IMR-90 (cell line): ENCODE measurements around the gene PM20D2. TPM values are rescaled to one million over a fixed set of nuclear protein-coding genes. Genes with fewer than 3 reads are reported as not detected.

Experiments used
- ATAC-seq: fragments of 200-7000 bp; cut with Tn5 transposase; 2 replicates; pipeline ENCODE4 v1.9.1; 2020; ENCODE audit warnings: low read depth, mild to moderate bottlenecking, moderate library complexity
- BruUV-seq: library from RNA; stranded (reverse); fragments of 400-500 nt; replicated peaks from 2 replicates; lab custom pipeline; 2021; lab: Mats Ljungman, UMichigan
- CTCF ChIA-PET: fragments of 300-600 bp; formaldehyde crosslinking; extraction: SDS; loops from one replicate; lab custom pipeline; 2021; ENCODE audit warnings: antibody characterized with exemption; lab: Yijun Ruan, JAX
- POLR2A ChIA-PET: fragments of 300-600 bp; sonication (Branson Sonifier 250); formaldehyde crosslinking; loops from one replicate; lab custom pipeline; 2022; ENCODE audit warnings: antibody characterized with exemption; ENCODE audit not compliant: unreplicated experiment; lab: Charles Lee
- DNase-seq: peaks from one replicate; pipeline ENCODE4 v3.0.0; 2013
- H2AFZ ChIP-seq: replicated peaks from 2 replicates; pipeline ENCODE3; 2013; ENCODE audit warnings: low read length, mild to moderate bottlenecking; ENCODE audit not compliant: poor library complexity
- H2AK5ac ChIP-seq: 2 replicates; pipeline ENCODE4 v1.6.1; 2013; ENCODE audit warnings: low read depth, low read length, inconsistent platforms
- H2AK9ac ChIP-seq: replicated peaks from 2 replicates; pipeline ENCODE3; 2013; ENCODE audit warnings: mild to moderate bottlenecking, low read depth, low read length, moderate library complexity; ENCODE audit not compliant: poor library complexity
- H2BK120ac ChIP-seq: 2 replicates; pipeline ENCODE4 v1.6.1; 2013; ENCODE audit warnings: low read depth, low read length, inconsistent platforms
- H2BK15ac ChIP-seq: 3 replicates; pipeline ENCODE4 v1.6.1; 2013; ENCODE audit warnings: low read depth, low read length, inconsistent platforms
- H2BK20ac ChIP-seq: 2 replicates; pipeline ENCODE4 v1.6.1; 2013; ENCODE audit warnings: low read depth, mild to moderate bottlenecking, inconsistent platforms, low read length, moderate library complexity
- H2BK5ac ChIP-seq: 2 replicates; pipeline ENCODE4 v1.6.1; 2013; ENCODE audit warnings: mild to moderate bottlenecking, low read depth, low read length, inconsistent platforms; ENCODE audit not compliant: poor library complexity, severe bottlenecking
- H3K14ac ChIP-seq: replicated peaks from 2 replicates; pipeline ENCODE4 v1.6.1; 2013; ENCODE audit warnings: low read depth, low read length, inconsistent platforms
- H3K18ac ChIP-seq: 2 replicates; pipeline ENCODE4 v1.6.1; 2013; ENCODE audit warnings: low read depth, low read length, control low read depth
- H3K23ac ChIP-seq: 2 replicates; pipeline ENCODE4 v1.6.1; 2013; ENCODE audit warnings: low read depth, low read length, inconsistent platforms
- H3K27ac ChIP-seq: 2 replicates; pipeline ENCODE4 v1.5.1; 2013; ENCODE audit warnings: mild to moderate bottlenecking, control low read depth, low read length; ENCODE audit not compliant: insufficient read depth
- H3K27me3 ChIP-seq: 2 replicates; pipeline ENCODE4 v1.6.1; 2013; ENCODE audit warnings: low read length; ENCODE audit not compliant: control insufficient read depth, insufficient read depth
- H3K36me3 ChIP-seq: 2 replicates; pipeline ENCODE4 v1.6.1; 2013; ENCODE audit warnings: low read length, mixed read lengths; ENCODE audit not compliant: control insufficient read depth, insufficient read depth
- H3K4ac ChIP-seq: 2 replicates; pipeline ENCODE4 v1.6.1; 2013; ENCODE audit warnings: low read depth, low read length, inconsistent platforms
- H3K4me1 ChIP-seq: 2 replicates; pipeline ENCODE4 v1.6.1; 2013; ENCODE audit warnings: low read length, mixed read lengths; ENCODE audit not compliant: control insufficient read depth, insufficient read depth
- H3K4me2 ChIP-seq: 2 replicates; pipeline ENCODE4 v1.6.1; 2013; ENCODE audit warnings: low read depth, mild to moderate bottlenecking, control low read depth, low read length, moderate library complexity
- H3K4me3 ChIP-seq: 2 replicates; pipeline ENCODE4 v1.5.1; 2013; ENCODE audit warnings: low read depth, mild to moderate bottlenecking, control low read depth, low read length, moderate library complexity; ENCODE audit not compliant: insufficient read depth
- H3K56ac ChIP-seq: 2 replicates; pipeline ENCODE4 v1.6.1; 2013; ENCODE audit warnings: low read length, inconsistent platforms; ENCODE audit not compliant: insufficient read depth; ENCODE audit errors: extremely low read depth
- H3K79me1 ChIP-seq, 2 experiments: 2 replicates each; pipeline ENCODE4 v1.6.1; 2013; ENCODE audit warnings: low read length in 2 of 2, inconsistent platforms in 1 of 2, low read depth in 1 of 2
- H3K9ac ChIP-seq: 2 replicates; pipeline ENCODE4 v1.6.1; 2013; ENCODE audit warnings: low read depth, low read length, control low read depth
- H3K9me1 ChIP-seq: 2 replicates; pipeline ENCODE4 v1.6.1; 2013; ENCODE audit warnings: low read length, inconsistent platforms; ENCODE audit not compliant: insufficient read depth
- H3K9me3 ChIP-seq: 2 replicates; pipeline ENCODE4 v1.6.1; 2013; ENCODE audit warnings: low read length; ENCODE audit not compliant: control insufficient read depth, insufficient read depth
- H4K20me1 ChIP-seq: 2 replicates; pipeline ENCODE4 v1.6.1; 2013; ENCODE audit warnings: low read length, inconsistent platforms; ENCODE audit not compliant: insufficient read depth
- H4K5ac ChIP-seq: 2 replicates; pipeline ENCODE4 v1.6.1; 2013; ENCODE audit warnings: mild to moderate bottlenecking, low read depth, low read length, control low read depth
- H4K8ac ChIP-seq, 2 experiments: 2 replicates each; pipeline ENCODE4 v1.6.1; 2013; ENCODE audit warnings: low read depth in 2 of 2, low read length in 2 of 2, control low read depth in 1 of 2, inconsistent platforms in 1 of 2
- H4K91ac ChIP-seq: 2 replicates; pipeline ENCODE4 v1.6.1; 2013; ENCODE audit warnings: low read depth, low read length, inconsistent platforms; ENCODE audit not compliant: insufficient read depth
- BHLHE40 ChIP-seq: fragments of 150-350 bp; IDR thresholded peaks from 2 replicates; pipeline ENCODE4 v1.6.1; 2016; ENCODE audit warnings: mild to moderate bottlenecking, low read depth, low read length
- CEBPB ChIP-seq: IDR thresholded peaks from 2 replicates; pipeline ENCODE4 v1.6.1; 2012; ENCODE audit warnings: low read depth, low read length, improper control_type of control experiment
- CHD1 ChIP-seq: IDR thresholded peaks from 2 replicates; pipeline ENCODE4 v1.6.1; 2012; ENCODE audit warnings: low read depth, low read length, improper control_type of control experiment
- FOS ChIP-seq: fragments of 150-350 bp; IDR thresholded peaks from 2 replicates; pipeline ENCODE4 v1.6.1; 2016; ENCODE audit warnings: low read depth, low read length
- MAFK ChIP-seq: IDR thresholded peaks from 2 replicates; pipeline ENCODE4 v1.6.1; 2012; ENCODE audit warnings: low read depth, low read length, improper control_type of control experiment
- MAZ ChIP-seq: IDR thresholded peaks from 2 replicates; pipeline ENCODE4 v1.6.1; 2012; ENCODE audit warnings: low read depth, mild to moderate bottlenecking, low read length, improper control_type of control experiment, moderate library complexity, borderline replicate concordance
- NFE2L2 ChIP-seq: fragments of 150-350 bp; IDR thresholded peaks from 2 replicates; pipeline ENCODE4 v1.6.1; 2016; ENCODE audit warnings: low read depth, mild to moderate bottlenecking, low read length
- POLR2A ChIP-seq: IDR thresholded peaks from 2 replicates; pipeline ENCODE4 v1.6.1; 2012; ENCODE audit warnings: mild to moderate bottlenecking, low read depth, low read length
- RCOR1 ChIP-seq: IDR thresholded peaks from 2 replicates; pipeline ENCODE4 v1.6.1; 2012; ENCODE audit warnings: mild to moderate bottlenecking, low read length, improper control_type of control experiment; ENCODE audit not compliant: insufficient replicate concordance
- SMC3 ChIP-seq: fragments of 150-350 bp; IDR thresholded peaks from 2 replicates; pipeline ENCODE4 v1.6.1; 2016; ENCODE audit warnings: low read depth, mild to moderate bottlenecking, antibody characterized with exemption, low read length, moderate library complexity
- WGBS, 2 experiments: methylation state at CpG; one replicate each; pipeline versions ENCODE4 v1.1.5 to v1.1.7; 2013; ENCODE audit warnings: missing lambda C conversion rate in 2 of 2; ENCODE audit not compliant: insufficient read length in 1 of 2; ENCODE audit errors: extremely low coverage in 2 of 2; 5-methylcytosine and 5-hydroxymethylcytosine counted together
- dilution Hi-C: fragments of 300-500 bp; cut with HindIII; formaldehyde crosslinking; loops from one replicate; pipeline ENCODE4 v1.14.3; 2018; ENCODE audit warnings: low sequenced_read_pairs; ENCODE audit not compliant: unreplicated experiment
- in situ Hi-C: fragments of 300-500 bp; cut with MboI; formaldehyde crosslinking; loops from 3 replicates; pipeline ENCODE4 v1.14.3; 2019; ENCODE audit warnings: low sequenced_read_pairs, inconsistent platforms, mixed read lengths
- intact Hi-C: fragments of 100-400 bp; cut with micrococcal nuclease; formaldehyde crosslinking; loops from 2 replicates; pipeline ENCODE4 v1.10.0; 2022
- polyA plus RNA-seq, 3 experiments: library from polyadenylated mRNA; depleted of rRNA; stranded (reverse); fragments of >200 nt; gene quantifications; 2 replicates each; pipeline ENCODE4 v1.2.3, GENCODE V29; 2012; ENCODE audit warnings: low replicate concordance in 1 of 3
- total RNA-seq: library from RNA; depleted of rRNA; stranded (reverse); fragments of >200 nt; gene quantifications from 2 replicates; pipeline ENCODE4 v1.2.3, GENCODE V29; 2012
- TF ChIP-seq, protein P1 (sequence below): fragments of 150-350 bp; IDR thresholded peaks from 2 replicates; pipeline ENCODE4 v1.6.1; 2017; ENCODE audit warnings: mild to moderate bottlenecking, antibody characterized with exemption, low read length, low read depth
- TF ChIP-seq, protein P2 (sequence below): fragments of 150-350 bp; IDR thresholded peaks from 2 replicates; pipeline ENCODE4 v1.6.1; 2016; ENCODE audit warnings: low read depth, mild to moderate bottlenecking, low read length, moderate library complexity, borderline replicate concordance

PM20D2 gene
- total and polyA plus RNA-seq, 2 of the 4 experiments (the other 2 are of a cell fraction) = 6.0 to 6.5 TPM

DNA sequence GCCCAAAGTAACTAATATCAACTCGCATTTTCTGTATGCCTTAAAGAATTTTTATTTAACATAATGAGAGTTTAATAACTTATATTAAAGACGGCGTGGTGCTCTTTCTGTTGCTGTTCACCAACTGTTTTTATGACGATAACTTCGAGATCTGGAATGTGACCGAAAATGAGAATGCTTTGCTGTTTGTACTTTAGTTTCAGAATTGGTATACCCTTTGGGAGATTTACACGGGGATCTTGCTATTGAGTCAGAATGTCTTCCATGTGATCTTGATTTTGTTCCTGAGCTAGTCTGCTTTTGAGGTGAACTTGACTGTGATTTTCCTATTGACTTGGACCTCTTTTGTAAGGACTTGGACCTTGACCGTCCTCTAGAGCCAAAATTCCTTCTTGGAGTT lies 47.4 kb upstream of the PM20D2 start:
- Histone ChIP-seq H2AFZ (no peak overlapping the region), H3K14ac (no peak overlapping the region), H3K4ac (no peak overlapping the region), H3K9me3 (no peaks in the 10 kb centered on the region), H3K9ac (no peak overlapping the region), H3K56ac (no peak overlapping the region), H2BK120ac (no peak overlapping the region), H3K27me3 (no peaks in the 10 kb centered on the region), H4K20me1 (no peaks in the 10 kb centered on the region), H3K36me3 (no peaks in the 10 kb centered on the region), H2AK9ac (no peak overlapping the region), H3K23ac (no peak overlapping the region), H3K4me3 (no peak overlapping the region), H3K27ac (no peak overlapping the region), H2AK5ac (no peak overlapping the region), H3K4me1 (no peaks in the 10 kb centered on the region), H4K8ac (no peak overlapping the region), H3K79me1 (no peaks in the 10 kb centered on the region; a peak in 1 of 4 replicates), H4K91ac (no peak overlapping the region), H3K4me2 (no peak overlapping the region), H3K18ac (no peak overlapping the region), H2BK15ac (no peak overlapping the region), H4K5ac (no peak overlapping the region), H3K9me1 (no peaks in the 10 kb centered on the region), H2BK5ac (no peak overlapping the region), H2BK20ac (no peak overlapping the region)
- ChIA-PET POLR2A (no interaction called here), CTCF (no interaction called here)
- dilution Hi-C loops (no loop called here), in situ Hi-C loops (no loop called here), intact Hi-C loops (no loop called here)
- DNase-seq (no peak), ATAC-seq (no peak)
- 96% methylated on average over 3 of the region's 8 CpGs; no CpG with 5 or more reads in 1 of the 2 experiments for WGBS, 2 experiments
- no TSS peak for BruUV-seq
- TF ChIP-seq, protein P1, sequence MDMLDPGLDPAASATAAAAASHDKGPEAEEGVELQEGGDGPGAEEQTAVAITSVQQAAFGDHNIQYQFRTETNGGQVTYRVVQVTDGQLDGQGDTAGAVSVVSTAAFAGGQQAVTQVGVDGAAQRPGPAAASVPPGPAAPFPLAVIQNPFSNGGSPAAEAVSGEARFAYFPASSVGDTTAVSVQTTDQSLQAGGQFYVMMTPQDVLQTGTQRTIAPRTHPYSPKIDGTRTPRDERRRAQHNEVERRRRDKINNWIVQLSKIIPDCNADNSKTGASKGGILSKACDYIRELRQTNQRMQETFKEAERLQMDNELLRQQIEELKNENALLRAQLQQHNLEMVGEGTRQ = no peak
- TF ChIP-seq CEBPB = no peak
- TF ChIP-seq, protein P2, sequence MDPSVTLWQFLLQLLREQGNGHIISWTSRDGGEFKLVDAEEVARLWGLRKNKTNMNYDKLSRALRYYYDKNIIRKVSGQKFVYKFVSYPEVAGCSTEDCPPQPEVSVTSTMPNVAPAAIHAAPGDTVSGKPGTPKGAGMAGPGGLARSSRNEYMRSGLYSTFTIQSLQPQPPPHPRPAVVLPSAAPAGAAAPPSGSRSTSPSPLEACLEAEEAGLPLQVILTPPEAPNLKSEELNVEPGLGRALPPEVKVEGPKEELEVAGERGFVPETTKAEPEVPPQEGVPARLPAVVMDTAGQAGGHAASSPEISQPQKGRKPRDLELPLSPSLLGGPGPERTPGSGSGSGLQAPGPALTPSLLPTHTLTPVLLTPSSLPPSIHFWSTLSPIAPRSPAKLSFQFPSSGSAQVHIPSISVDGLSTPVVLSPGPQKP = no peak
- TF ChIP-seq RCOR1 = no peak
- no peak for TF ChIP-seq SMC3
- TF ChIP-seq BHLHE40 = no peak
- TF ChIP-seq CHD1 = no peak
- TF ChIP-seq POLR2A = no peak
- no peak for TF ChIP-seq MAZ
- no peak for TF ChIP-seq NFE2L2
- TF ChIP-seq MAFK = no peak
- no peak for TF ChIP-seq FOS
